GM15510 (cell line): ENCODE measurements around the gene HTR1B.

Source experiments
- POLR2A ChIP-seq: IDR thresholded peaks from 3 replicates; pipeline ENCODE4 v1.6.1; 2011; ENCODE audit warnings: borderline replicate concordance; ENCODE audit not compliant: insufficient read length; ENCODE audit errors: extremely low read depth

The HTR1B gene, protein sequence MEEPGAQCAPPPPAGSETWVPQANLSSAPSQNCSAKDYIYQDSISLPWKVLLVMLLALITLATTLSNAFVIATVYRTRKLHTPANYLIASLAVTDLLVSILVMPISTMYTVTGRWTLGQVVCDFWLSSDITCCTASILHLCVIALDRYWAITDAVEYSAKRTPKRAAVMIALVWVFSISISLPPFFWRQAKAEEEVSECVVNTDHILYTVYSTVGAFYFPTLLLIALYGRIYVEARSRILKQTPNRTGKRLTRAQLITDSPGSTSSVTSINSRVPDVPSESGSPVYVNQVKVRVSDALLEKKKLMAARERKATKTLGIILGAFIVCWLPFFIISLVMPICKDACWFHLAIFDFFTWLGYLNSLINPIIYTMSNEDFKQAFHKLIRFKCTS

DNA sequence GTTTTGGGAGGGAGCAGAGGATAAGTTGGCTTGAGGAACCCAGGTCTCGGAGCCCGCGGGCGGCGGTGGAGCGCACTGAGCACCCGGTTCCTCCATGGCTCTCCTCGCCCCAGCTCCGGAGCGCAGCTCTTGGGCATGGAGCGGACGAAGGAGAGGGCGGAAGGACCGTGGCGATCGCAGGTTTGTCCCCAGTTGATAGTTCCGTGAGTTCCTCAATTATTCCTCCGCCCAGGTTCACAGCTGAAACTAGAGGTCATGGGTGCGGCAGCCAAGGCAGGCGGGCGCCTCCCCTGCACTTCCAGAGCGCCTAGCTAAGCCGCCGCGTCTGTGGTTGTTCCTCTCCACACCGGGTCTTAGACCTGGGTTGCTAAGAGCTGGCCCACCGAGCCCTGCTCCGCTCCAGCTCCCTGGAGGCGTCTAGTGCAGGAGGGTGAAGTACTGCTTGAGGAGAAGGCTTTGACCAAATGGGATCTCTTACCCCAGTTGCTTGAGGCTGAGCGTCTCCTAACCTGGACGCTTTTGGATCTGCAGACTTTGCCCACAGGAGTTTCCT is at the start of gene HTR1B:
HTR1B (minus strand) TSS at position 184 of the 553 bp plus-strand sequence; CDS start at position 96, 88 bp downstream.
- TF ChIP-seq POLR2A, result no peak

DNA sequence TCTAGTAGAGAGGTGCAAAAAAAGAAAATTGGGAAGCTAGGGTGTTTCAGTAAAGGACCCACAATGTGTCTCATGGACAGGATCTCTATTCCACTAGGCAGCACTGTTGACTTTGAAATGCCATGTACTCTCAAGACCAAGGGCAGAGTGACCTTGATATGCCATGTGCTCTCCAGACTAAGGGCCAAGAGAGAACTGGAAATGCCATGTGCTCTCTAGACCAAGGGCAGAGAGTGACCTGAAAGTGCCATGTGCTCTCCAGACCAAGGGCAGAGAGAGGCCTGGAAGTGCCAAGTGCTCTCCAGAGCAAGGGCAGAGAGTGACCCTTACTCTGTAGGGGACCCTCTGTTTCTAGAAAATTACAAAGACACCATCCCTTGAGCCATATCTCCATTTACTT is 49.3 kb upstream of the HTR1B start:
- TF ChIP-seq POLR2A, result no peak

DNA sequence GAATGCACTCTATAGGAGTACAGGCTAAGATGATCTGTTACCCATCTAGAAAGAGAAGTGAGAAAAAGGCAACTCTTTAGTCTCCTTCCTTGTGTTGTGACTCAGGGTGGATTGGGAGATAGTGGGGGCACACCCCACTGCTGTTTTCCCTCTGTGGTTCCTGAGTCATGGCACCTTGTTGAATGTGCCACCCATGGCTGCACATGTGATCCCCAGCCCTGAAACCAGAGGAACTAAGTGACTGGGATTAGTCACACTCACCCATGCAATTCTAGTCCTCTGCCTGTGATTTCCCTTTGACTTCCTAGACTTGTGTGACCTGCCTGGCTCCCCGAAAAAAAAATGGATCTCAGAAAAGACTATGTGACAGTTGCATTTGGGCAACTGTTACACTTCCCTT is 48.6 kb upstream of the HTR1B start:
- no peak for TF ChIP-seq POLR2A

DNA sequence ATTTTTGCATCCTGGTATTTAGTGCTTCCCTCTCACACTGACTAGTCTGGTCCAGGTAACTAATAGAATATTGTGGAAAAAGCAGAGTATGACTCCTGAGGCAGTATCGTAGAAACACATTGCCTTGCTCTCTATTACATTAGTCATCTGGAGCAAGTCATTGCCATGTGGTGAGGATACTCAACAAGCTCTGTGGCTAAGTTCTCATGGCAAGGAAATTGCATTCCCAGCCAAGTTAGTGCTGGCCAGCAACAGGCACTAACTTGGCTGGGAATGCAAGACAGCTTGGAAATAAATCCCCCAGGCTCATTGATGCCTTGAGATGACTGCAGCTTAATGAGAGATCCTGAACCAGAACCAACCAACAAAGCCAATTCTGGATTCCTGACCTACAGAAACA is 39.7 kb upstream of the HTR1B start:
- no peak for TF ChIP-seq POLR2A

DNA sequence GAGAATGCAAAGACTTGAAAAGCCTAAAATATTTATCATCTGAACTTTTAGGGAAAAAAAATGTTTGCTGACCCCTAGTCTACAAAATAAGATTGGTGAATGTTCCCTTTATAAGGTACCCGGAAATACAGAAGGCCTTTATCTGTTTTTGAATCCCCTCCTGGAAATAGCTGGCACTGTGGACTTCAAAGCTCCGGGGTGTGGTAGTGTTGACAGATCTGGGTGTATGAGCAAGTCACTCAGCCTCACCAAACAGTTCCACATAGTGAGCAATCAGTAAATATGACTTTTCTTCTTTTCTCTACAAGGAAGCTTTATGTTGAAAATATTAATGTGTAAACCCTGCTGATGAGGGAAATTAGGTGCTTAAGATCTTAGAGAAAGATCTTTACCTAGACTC is 29.2 kb upstream of the HTR1B start:
- no peak for TF ChIP-seq POLR2A

DNA sequence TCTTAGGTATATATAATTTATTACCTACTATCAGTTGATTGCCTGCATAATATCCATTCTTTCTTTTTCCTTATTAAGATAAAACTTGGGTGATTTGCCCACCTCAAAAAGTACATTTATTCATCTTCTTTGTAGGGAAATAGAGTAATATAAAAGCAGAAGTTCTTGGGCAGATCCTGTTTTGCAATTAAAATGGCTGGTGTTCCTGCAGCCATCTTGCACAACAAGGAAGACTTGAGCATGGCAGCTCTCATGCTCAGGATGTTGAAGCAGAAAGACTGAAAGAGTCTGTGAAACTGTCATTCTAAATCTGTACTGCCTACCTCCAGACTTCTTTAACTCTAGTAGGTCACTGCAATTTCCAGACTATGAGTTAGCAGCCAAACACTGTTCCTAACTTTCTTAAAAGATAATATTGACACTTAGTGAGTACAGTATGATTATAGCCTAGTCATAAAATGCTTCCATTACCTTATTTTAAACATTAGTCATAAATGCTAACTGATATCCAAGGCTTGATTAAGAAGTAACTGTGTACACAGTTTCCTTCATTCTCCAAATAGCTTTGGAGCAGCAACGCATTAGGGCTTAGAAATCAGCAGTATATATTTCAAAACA is 24.6 kb upstream of the HTR1B start:
- no peak for TF ChIP-seq POLR2A

DNA sequence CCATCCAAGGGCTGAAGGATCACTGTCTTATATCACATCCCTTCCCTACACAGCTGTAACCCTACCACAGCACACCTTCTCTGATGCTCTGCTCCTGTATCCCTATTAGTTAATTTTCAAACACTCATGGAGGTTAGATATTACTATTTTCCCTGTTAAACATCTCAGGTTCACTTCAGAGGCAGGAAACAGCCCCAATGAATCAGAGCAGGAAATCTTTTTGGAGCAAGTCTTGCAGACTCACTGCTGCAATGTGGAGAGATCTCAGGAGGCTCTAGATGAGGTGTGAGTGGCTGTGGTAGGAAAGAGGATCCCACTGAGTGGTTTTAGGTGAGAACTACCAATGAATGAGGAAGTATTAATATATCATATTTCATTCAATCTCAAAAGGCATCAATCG is 19.7 kb upstream of the HTR1B start:
- TF ChIP-seq POLR2A, result no peak

DNA sequence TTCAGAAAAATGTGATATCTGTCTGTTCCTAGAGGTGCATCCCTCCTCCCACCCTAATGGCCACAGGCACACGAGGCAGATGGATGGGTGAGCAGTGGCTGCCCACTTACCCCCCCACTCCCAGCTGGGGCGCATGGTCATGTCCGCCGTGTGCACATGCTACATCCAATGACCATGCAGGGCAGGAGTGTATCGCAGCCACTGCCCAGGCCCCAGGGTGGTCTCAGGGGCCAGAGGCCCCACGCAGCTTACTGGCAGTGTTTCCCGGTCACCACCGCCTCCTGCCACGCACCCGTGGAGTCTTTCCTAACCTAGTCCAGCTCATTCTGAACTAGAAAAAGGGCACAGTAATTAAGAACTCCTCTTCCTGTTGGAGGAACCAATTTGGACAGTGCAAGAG is 11.7 kb upstream of the HTR1B start:
- no peak for TF ChIP-seq POLR2A

DNA sequence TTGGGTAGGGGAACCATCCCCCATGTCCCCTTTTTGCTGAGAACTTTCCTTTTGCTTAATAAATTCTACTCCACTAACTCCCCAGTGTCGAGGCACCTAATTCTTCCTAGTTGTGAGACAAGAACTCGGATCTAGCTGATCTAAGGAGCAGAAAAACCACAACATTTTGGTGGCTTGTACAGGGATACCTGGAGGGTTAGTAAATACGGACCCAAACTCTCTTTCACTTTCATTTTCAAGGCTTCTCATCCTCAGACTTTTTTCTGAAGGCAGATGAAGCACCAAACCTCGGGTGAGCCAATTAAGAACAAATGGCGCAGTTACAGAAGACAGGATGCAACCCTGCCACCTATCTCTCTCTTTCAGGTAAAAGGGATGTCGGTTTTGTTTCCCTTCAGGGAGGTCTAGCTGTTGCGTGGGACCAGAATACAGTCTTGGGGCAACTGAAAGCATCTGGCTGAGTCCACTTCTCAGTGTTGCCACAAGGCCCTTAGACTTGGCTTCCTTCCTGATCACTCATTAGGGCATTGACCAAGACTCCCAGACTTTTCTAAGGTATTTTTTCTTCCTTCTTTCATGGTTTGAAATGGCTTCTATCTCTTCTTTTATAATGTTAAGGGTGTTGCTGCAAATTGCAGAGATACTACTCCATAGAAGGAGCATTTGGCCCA is 11.1 kb upstream of the HTR1B start:
- TF ChIP-seq POLR2A, result no peak

DNA sequence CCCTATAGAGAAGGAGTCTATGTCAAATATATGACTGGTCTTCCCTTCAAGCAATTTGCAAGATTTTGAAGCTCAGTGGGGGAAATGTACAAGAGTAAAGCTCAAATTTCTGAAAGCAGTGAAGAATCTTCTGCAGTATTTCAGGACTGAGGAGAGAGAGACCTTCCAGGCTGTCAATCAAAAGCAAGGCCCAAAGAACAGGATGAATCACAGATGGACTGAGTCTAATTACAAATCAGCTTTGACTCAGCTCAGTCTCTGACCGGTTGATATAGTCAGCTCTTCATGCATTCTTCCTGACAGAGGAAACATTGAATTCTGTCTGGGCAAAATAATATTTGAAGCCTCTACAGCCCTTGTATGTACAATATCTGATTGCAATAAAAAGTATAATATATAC is 7.7 kb upstream of the HTR1B start:
- TF ChIP-seq POLR2A, result no peak

DNA sequence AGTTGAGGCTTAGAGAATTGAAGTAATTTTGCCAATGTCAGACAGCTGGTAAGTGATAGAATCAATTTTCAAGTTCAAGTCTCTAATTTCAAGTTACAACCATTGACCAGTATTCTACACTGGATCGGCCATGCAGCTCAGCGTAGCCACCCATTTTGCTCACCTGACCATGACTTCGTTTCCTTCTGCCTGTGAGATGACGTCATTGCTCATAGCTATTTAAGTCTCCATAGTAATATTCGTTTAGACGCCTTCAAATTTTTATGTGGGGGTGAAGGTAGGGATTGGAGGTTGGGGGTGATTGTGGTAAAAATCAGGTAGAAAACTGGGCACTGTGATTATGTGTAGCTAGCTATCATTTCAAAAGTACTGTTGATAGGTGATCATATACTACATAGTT is 5.6 kb upstream of the HTR1B start:
- TF ChIP-seq POLR2A, result no peak

DNA sequence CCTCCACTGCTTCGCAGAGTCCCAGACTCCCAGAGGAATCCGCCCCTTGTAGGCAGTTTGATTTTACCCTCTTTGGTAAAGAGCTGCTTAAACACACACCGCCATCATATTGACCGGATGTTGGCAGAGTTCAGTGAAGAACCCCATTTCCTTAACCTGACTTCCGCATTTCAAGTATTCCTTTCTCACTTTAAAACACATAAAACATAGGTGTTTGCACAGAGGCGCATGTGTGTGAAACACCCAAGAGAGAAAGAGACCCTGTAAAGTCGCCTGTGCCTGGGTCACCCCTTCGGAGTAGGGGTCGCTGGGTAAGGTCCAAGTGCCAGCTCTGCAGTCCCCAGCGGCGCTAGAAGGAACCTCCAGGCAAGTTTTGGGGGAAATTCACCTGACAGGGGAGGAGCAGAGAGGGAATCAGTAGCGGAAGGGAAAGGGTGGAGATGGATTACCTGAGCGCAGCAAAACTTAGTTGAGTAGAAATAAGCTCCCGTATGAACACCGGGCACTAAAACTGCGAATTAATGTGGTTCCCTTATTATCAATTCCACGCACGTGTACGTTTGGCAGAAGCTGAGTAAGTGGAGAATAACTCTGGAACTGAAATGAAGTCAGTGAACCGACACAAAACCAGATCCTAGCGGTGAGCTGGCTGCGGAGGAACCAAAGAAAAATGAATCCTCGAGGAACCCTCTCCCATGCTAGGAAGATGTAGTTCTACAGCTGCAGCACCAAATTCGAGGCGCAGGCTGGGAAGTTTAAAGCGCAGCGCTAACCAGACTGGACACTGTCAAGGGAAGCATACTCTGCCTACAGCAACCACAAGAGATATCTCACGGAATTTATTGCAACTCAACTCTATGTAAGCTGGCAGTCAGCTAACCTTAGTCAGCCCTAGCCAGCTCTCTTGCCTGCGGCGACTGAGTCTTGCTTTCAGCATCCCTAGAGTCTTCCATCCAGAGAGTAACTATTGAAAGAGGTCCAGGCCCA is 3.5 kb upstream of the HTR1B start:
- TF ChIP-seq POLR2A, result no peak

DNA sequence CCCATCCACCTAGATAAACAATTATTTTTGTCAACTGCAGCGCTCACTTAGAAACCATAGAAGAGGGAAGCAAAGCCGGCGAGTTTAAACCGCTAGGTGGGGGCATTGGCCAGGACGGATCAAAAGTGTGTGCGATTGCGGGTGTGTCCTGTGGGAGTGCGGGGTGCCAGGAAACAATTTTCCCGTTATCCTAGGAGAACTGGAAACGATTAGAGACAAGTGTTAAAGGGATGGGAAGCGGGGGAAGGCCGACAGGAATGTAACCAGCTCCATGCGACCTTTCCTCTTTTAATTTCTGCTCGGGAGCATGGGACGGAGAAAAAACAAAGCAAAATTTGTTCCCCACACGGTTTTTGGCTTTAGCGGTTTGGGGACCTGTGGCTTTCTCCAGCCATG is 2.8 kb upstream of the HTR1B start:
- no peak for TF ChIP-seq POLR2A

DNA sequence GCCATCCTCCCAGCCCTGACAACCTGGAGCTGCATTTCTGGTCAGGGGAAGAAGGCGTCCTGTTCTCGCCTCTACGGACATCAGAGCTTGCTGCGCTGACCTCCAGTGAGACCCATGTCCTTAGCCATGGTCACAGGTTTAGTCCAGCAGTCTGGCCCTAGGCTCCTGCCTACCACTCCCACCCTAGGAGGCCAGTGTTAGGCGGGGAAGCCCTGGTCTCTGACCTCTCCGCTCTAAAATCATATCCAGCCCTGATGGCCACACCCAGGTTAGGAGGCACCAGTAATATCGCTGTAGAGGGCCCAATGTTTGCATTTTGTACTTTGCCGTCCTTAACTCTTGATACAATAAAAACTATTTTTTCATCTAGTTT is 1.2 kb upstream of the HTR1B start:
- TF ChIP-seq POLR2A, result no peak

DNA sequence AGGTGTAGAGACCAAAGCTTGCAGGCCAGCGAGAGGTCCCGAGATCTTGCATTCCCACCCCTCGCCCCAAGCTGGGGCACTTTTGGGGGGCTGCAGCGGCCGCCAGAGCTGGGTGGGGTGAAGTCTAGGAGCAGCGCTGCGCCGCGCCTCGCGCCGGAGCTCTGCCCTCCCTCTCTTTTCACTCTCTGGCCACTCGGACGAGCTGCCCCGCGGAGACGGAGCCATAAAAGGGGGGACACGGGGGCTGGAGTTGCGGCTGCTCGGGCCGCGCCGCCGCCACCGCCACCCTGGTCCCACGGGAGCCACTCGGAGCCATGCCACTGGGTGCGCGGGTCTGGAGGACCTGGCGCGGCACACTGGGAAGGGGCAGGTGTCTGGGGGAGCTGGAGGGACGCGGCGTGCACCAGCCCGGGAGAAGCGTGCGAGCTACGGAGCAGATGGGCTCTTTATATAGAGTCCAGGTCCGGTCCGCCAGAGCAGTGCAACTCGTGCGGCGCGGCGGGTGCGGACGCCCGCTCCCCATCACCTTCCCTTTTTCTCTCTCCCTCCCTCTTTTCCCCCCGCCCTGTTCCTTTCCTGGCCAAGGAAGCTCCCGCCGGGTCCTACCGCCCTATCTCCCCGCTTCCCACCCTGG is 687 bp upstream of the HTR1B start:
- no peak for TF ChIP-seq POLR2A
